Measurements from ENCODE around the gene SGPL1. TPM values are rescaled to one million over a fixed set of nuclear protein-coding genes. Genes with fewer than 3 reads are reported as not detected.

The SGPL1 gene
- total and polyA plus RNA-seq, 2 donors = 20.5 to 27.4 TPM

DNA sequence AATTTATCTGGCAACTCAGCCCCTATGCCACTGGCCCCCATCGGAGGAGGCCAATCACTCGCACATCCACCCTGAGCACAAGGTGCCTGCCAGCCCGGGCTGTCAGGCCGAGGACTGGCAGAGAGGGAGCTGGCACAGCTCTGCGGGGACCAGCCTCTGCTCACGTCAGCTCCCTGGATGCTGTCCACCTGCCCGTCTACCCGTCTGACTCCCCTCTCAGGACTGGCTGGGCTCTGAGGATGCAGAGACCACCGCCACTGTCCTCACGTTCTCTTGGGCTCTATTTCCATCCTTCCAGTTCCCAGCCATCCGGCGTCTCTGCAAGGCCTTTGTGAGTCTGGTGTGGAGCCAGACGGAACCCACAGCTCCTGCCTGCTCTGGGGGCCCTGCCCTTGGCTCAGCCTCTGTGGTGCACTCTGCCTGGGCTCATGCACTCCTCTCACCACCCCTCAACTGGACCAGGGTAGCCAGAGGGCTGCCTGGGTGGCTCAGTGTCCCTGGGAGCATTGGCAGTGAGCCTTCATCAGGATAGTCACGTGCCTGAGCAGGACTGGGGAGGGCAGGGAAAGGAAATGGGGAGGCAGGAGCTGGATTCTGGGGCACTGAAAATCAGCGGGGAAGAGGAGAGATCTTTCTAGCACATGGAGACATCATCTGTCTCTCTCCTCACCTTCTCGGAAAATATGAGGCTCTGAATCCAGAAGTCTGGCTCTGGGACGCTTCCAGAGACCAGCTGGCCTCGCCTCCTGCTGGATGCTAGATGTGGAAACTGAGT, 110.7 kb downstream of the SGPL1 start:
- WGBS = 95% methylated on average over 18 of the region's 18 CpGs
- Histone ChIP-seq H3K9me3 (ENCODE audit: control insufficient read depth in 2 of 2, insufficient read depth in 1 of 2, low read length in 1 of 2) (no peaks in the 10 kb centered on the region), H3K4me3 (ENCODE audit: low read length in 2 of 2) (no peak overlapping the region), H3K36me3 (ENCODE audit: control insufficient read depth in 2 of 2, insufficient read depth in 2 of 2, low read length in 1 of 2) (no peaks in the 10 kb centered on the region), H3K4me1 (ENCODE audit: control insufficient read depth in 2 of 2, insufficient read depth in 2 of 2, low read length in 2 of 2) (peaks cover 0 to 10% of the 10 kb centered on the region in 2 donors), H3K27me3 (ENCODE audit: control insufficient read depth in 2 of 2, insufficient read depth in 1 of 2, low read length in 1 of 2) (peaks cover 0 to 2% of the 10 kb centered on the region in 2 donors), H3K27ac (ENCODE audit: low read depth in 1 of 2, low read length in 1 of 2) (no peak overlapping the region)
- DNase-seq (ENCODE audit: low read depth in 6 of 9, low spot score in 9 of 9) = no peak

DNA sequence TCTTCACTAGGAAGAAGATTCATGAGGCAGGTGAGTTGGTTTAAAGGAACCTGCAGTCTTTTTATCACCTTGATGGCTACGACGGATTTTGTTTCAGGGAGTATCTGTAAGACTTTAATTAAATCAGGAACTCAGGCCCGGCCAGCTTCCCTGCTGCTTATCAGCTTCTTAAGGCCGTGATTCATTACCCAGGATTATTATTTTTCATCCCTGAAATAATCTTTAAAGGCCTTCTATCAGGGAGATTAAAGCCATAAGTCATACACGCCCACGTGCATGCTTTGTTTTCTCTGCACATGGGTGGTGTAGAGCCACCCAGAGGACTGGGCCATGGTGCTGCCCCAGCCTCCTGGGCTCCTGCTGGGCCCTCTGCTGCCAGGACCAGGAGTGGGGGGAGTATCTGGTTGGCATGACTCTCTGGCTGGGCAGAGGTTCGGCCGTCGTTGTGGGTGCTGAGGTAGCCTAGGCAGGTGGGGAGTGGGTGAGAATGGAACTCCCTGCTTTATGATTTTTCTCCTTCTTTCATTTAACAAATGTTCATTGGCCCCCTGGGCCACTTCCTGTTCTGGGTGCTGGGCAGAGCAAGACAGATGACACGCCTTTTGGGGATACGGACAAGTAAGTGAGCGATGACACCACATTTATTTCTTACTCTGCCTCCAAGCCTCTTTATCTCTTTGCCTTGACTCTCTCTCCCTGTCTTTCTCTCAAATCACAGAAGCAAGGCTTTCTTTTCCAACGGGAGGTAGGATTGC, 111.6 kb downstream of the SGPL1 start:
- H3K9me3 ChIP-seq (ENCODE audit: control insufficient read depth in 2 of 2, insufficient read depth in 1 of 2, low read length in 1 of 2) = no peaks in the 10 kb centered on the region
- no peaks in the 10 kb centered on the region for H3K36me3 ChIP-seq (ENCODE audit: control insufficient read depth in 2 of 2, insufficient read depth in 2 of 2, low read length in 1 of 2)
- H3K27ac ChIP-seq (ENCODE audit: low read depth in 1 of 2, low read length in 1 of 2) = no peak overlapping the region
- DNase-seq (ENCODE audit: low read depth in 6 of 9, low spot score in 9 of 9) = no peak
- 90% methylated on average over 13 of the region's 13 CpGs for WGBS
- H3K27me3 ChIP-seq (ENCODE audit: control insufficient read depth in 2 of 2, insufficient read depth in 1 of 2, low read length in 1 of 2) = peaks cover 0 to 2% of the 10 kb centered on the region in 2 donors
- H3K4me3 ChIP-seq (ENCODE audit: low read length in 2 of 2) = no peak overlapping the region
- peaks cover 0 to 10% of the 10 kb centered on the region in 2 donors for H3K4me1 ChIP-seq (ENCODE audit: control insufficient read depth in 2 of 2, insufficient read depth in 2 of 2, low read length in 2 of 2)

GRCh38 chr10:70928140-70928539, 112.4 kb downstream of the SGPL1 start:
- peaks cover 0 to 2% of the 10 kb centered on the region in 2 donors for H3K27me3 ChIP-seq (ENCODE audit: control insufficient read depth in 2 of 2, insufficient read depth in 1 of 2, low read length in 1 of 2)
- 94% methylated on average over 8 of the region's 8 CpGs for WGBS

DNA sequence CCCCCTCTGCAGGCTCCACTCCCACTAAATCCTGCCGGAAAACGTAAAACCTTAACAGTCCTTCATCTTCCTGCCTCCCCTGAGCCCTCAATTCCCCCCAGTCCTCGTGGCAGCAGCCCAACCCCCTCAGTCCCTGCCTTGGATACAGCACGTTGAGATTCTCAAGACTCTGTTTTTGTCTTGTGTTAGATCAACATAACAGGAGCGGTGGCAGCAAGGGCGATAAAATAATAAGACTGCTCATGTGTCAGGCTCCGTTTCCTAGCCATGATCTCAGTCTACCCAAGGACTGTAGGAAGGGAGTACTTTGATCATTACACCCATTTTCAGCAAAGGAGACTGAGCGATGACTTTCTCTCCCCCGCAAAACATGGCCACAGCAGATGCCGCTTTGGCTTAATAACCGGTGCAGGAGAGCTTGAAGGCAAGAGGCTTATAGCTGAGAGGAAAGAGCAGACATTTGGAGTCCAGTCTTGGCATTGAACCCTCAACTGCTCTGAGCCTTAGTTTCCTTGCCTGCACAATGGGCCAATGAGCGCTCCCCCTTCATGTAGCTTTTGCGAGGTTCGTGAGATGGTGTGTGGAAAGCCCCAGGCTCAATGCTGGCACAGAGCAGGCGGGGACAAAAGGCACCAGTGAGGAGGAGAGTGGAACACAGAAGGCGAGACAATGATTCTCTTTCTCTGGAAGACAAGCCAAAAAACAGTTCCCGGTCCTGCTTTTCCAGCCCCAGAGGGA, 114.7 kb downstream of the SGPL1 start:
- Histone ChIP-seq H3K4me1 (ENCODE audit: control insufficient read depth in 2 of 2, insufficient read depth in 2 of 2, low read length in 2 of 2) (peaks cover 0 to 9% of the 10 kb centered on the region in 2 donors), H3K27me3 (ENCODE audit: control insufficient read depth in 2 of 2, insufficient read depth in 1 of 2, low read length in 1 of 2) (no peaks in the 10 kb centered on the region), H3K9me3 (ENCODE audit: control insufficient read depth in 2 of 2, insufficient read depth in 1 of 2, low read length in 1 of 2) (no peaks in the 10 kb centered on the region), H3K4me3 (ENCODE audit: low read length in 2 of 2) (no peak overlapping the region), H3K27ac (ENCODE audit: low read depth in 1 of 2, low read length in 1 of 2) (no peak overlapping the region), H3K36me3 (ENCODE audit: control insufficient read depth in 2 of 2, insufficient read depth in 2 of 2, low read length in 1 of 2) (no peaks in the 10 kb centered on the region)
- no peak for DNase-seq (ENCODE audit: low read depth in 6 of 9, low spot score in 9 of 9)
- WGBS = 90% methylated on average over 17 of the region's 17 CpGs

More at GRCh38 chr10:70928140-70928539, 112.4 kb downstream of the SGPL1 start:
- H3K9me3 ChIP-seq (ENCODE audit: control insufficient read depth in 2 of 2, insufficient read depth in 1 of 2, low read length in 1 of 2) = no peaks in the 10 kb centered on the region
- H3K4me1 ChIP-seq (ENCODE audit: control insufficient read depth in 2 of 2, insufficient read depth in 2 of 2, low read length in 2 of 2) = peaks cover 0 to 10% of the 10 kb centered on the region in 2 donors
- no peak overlapping the region for H3K4me3 ChIP-seq (ENCODE audit: low read length in 2 of 2)
- H3K27ac ChIP-seq (ENCODE audit: low read depth in 1 of 2, low read length in 1 of 2) = no peak overlapping the region
- DNase-seq (ENCODE audit: low read depth in 6 of 9, low spot score in 9 of 9) = no peak
- H3K36me3 ChIP-seq (ENCODE audit: control insufficient read depth in 2 of 2, insufficient read depth in 2 of 2, low read length in 1 of 2) = no peaks in the 10 kb centered on the region

Other genes starting within 250 kb of the SGPL1 start
- gene PRF1, start 213.2 kb upstream of the SGPL1 start, total RNA-seq = 9.1 TPM
- 12.3 TPM for gene PRF1, start 213.2 kb upstream of the SGPL1 start, polyA plus RNA-seq
- gene ADAMTS14, start 143.4 kb upstream of the SGPL1 start, total RNA-seq = 1.8 TPM
- 1.2 TPM for gene ADAMTS14, start 143.4 kb upstream of the SGPL1 start, polyA plus RNA-seq
- gene TBATA, start 30.6 kb upstream of the SGPL1 start, total RNA-seq = 134 TPM
- gene TBATA, start 30.6 kb upstream of the SGPL1 start, polyA plus RNA-seq = 42.1 TPM
- 22.0 TPM for gene PCBD1, start 72.6 kb downstream of the SGPL1 start, total RNA-seq
- gene PCBD1, start 72.6 kb downstream of the SGPL1 start, polyA plus RNA-seq = 59.0 TPM